NCI-H1694 (cell line): ENCODE results near the gene TP63.
"Not testable (repeated sequence)": the region's sequence is repeated elsewhere in the genome, so short reads cannot be mapped to it uniquely, and the experiment has no call there.

Source experiments
- DNase-seq: peaks from one replicate; lab custom pipeline; 2025; lab: John Stamatoyannopoulos, UW

TP63 gene

DNA sequence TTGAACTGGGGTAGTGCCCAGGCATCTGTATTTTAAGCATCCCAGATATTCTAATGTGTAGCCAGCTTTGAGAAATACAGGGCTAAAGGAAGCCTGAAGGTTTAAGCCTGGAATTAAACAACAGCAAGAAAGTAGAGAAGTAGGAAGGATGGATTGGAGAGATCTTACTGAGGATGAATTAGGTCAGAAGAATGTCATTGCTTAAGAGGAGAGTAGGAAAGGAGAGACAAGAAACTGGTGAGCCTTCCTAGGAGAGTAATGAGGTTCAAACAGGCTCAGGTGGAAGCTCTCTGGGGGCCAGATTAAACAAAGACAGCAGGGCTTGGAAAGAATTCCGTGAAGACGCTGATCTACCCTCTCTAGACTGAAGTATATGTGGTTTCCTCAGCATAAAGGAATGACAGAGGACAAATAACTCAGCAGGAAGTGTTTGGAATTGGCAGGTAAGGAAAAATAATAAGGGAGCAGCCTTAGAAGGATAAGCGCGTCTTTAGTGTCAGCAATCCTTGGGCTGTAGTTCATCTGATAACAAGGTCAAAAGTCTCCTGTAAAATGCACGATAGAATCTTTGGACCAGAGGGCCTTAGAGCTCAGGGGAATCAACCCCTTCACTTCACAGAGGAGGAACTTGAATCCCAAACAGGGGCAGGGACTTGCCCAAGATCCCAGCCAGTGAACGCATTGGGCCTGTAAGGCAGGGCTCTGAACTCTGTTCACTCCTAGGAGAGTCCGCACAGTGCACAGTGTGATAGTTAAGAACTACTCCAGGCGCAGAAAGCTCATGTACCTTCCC, 90.9 kb downstream of the TP63 start:
- no peak for DNase-seq

GRCh38 chr3:189724356-189724755, 93.2 kb downstream of the TP63 start:
- DNase-seq: peak; percentile 2

GRCh38 chr3:189726277-189726676, 95.1 kb downstream of the TP63 start:
- DNase-seq: no peak

GRCh38 chr3:189727158-189727557, 96.0 kb downstream of the TP63 start:
- no peak for DNase-seq

GRCh38 chr3:189727898-189728297, 96.7 kb downstream of the TP63 start:
- no peak for DNase-seq

- DNase-seq: no peak
Observed at GRCh38 chr3:189728915-189729314, 97.7 kb downstream of the TP63 start.

GRCh38 chr3:189734061-189734460, 102.9 kb downstream of the TP63 start:
- DNase-seq: no peak

DNA sequence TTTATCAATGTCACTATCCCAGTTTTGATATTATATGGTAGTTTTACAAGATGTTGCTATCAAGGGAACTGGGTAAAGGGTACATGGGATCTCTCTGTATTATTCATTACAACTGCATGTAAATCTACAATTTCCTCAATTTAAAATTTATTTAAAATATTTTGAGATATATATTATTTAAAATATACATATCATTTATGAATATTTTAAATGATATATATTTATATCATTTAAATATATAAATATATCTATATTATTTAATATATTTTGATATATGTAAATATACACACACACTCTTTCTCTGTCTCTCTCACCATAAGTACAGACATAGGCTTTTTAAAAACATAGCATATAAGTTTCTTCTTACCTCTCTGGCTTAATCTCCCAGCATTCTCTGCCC, 104.7 kb downstream of the TP63 start:
- DNase-seq: no peak

GRCh38 chr3:189737071-189737470, 105.9 kb downstream of the TP63 start:
- DNase-seq: no peak

- DNase-seq: no peak
Observed at GRCh38 chr3:189737619-189738018, 106.4 kb downstream of the TP63 start.

DNA sequence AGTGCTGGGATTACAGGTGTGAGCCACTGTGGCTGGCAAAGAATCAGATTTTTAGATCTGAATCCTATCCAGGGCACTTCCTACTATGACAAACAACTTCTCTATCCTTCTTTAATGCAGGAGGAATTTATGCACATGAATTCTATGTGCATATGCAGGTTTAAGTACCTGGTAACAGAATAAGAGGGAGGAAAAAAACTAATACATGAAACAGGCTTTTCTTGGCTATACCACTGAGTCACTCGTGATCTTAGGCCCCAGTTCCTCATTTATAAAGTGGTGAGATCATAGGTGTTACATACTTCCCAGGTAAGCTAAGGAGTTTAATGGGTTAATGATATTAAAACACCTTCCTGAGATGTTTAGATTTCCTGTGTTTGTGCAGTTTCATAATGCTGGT, 108.2 kb downstream of the TP63 start:
- DNase-seq: no peak

DNA sequence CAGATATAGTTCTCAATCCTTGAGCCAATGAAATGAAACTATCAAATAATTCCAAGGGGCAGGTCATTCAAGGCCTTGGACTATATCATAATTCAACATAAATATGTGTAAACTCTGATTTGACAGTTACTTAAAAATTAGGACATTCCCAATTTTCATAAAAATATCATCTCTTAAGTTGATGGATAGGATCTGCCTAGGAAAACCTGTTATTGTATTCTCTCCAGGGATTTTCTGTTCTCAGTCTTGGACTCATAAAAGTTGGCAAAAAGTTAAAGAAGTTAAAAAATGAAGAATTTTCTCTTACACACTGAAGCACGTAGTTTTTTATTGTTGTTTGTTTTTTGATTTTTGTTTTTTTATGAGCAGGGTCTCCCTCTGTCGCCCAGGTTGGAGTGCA, 109.0 kb downstream of the TP63 start:
- DNase-seq: no peak

DNA sequence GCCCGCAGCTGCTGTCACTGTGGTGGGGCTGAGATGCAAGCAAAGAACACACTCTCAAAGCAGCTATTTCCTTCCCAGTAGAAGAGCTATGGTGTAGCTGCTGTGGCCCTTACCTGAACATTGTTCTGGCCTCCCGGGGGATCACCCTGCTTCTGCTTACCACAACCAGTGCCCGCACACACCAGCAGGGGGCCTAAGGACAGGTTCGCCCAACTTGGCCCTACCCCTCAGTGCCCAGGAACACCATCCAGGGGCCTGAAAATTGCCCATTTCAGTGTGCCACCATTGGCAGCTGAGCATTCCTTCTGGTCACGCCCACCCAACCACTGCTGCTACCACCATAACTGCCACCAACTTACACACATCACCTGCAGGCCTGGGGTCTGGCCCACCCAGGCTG, 113.0 kb downstream of the TP63 start:
- DNase-seq: no peak

- DNase-seq: no peak
Observed at GRCh38 chr3:189745622-189746021, 114.4 kb downstream of the TP63 start.

GRCh38 chr3:189748046-189748445, 116.9 kb downstream of the TP63 start:
- no peak for DNase-seq

GRCh38 chr3:189750972-189751371, 119.8 kb downstream of the TP63 start:
- DNase-seq: not testable (repeated sequence)

- DNase-seq: no peak
Observed at GRCh38 chr3:189754356-189754755, 123.2 kb downstream of the TP63 start.

GRCh38 chr3:189756582-189757078, 125.4 kb downstream of the TP63 start:
- no peak for DNase-seq

GRCh38 chr3:189758186-189758585, 127.0 kb downstream of the TP63 start:
- DNase-seq: no peak

DNA sequence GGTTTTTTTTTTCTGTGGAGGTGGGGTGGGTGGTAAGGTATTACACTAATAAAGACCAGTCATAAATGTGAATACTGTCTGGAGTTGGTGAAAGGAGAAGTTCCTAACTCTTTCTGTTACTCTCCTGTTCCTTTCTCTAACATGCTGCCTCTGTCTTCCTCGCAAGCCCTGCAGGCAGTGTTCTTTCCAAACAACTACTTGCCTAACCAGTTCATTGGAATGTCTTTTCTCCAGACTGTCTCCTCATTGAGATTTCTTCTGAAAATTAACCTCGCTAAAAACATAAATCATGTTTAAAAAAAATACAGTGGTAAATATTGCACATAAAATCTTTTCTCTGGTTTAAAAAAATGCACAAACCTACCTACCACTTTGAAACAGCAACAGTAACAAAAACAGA, 135.2 kb downstream of the TP63 start:
- no peak for DNase-seq

DNA sequence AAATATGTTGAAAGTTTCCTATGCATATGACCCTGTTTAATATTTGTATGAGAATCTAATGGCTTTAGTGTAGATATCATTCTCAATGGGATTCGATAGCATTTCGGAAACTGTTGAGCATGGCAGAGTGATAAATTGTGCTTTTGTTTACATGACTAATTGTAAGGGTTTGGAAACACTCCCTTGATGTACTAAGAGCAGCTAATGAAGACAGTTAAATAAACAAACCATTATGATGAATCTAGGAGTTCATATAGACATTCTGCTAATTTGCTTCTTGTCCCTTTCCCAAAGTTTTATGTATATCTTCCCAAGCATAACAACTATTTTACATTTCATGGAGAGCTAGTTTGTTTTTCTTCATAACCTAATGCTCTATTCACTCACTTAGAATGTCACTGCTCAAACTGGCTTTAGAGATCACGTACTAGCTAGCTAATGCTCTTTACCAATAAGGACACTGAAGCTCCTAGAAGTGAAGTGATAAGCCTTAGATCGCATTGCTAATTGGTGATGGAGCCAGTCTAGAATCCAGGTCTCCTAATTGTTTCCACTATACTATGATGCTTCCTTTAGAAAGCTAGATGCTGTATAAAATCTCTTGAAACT, 140.8 kb downstream of the TP63 start:
- no peak for DNase-seq

DNA sequence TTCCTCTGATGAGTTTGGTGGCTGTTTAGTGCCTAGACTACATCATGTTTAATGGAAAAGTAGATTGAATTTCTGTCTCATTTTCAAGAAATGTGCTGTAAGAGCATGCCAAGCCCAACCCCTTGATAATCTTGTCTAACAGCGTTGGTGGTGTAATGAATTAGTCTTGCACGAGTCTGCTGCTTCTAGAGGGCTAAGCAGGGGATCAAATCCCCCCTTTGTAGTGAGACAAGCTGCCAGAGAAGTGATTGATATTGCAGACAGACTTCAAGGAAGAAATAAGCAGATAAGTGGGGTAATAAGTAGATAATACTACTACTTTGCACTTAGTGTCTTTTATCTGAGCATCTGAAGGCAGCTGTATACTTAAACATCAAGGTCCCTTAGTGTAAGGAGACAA, 141.4 kb downstream of the TP63 start:
- DNase-seq: no peak

DNA sequence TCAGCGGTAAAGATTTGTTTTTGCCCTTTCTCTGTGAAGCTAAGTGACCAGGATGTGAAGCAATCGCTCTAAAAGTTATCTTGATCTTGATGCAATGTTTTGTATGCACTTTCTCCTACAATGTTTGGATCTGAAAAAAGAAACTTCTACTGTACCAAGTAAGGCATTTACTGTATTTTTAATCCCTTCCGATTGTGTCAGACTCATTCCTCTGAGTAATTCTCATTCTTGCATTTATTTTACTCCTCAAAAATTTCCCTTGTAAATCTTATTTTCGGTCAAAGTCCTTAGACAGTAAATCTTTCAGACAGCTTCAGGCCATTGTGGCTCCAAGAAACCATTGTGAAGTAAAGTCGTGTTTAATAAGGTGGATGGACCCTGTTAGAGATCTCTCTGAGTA, 141.9 kb downstream of the TP63 start:
- no peak for DNase-seq
